Keratinocyte (primary cell): ENCODE results near the gene AKT1. TPM values are rescaled to one million over a fixed set of nuclear protein-coding genes. Genes with fewer than 3 reads are reported as not detected.

Experiments
- DNase-seq: peaks from one replicate; pipeline ENCODE4 v3.0.0-alpha.2; 2011; ENCODE audit warnings: low read depth, missing footprints, low spot score
- FAIRE-seq: peaks from 2 replicates; lab custom pipeline; 2011; peaks lifted over from hg19 to GRCh38; lab: Jason Lieb, UNC
- H2AFZ ChIP-seq: 2 replicates; pipeline ENCODE4 v1.6.0; 2012; ENCODE audit warnings: low read length, control low read depth, inconsistent platforms; ENCODE audit not compliant: control insufficient read depth
- H3K27ac ChIP-seq: 2 replicates; pipeline ENCODE4 v1.5.1; 2011; ENCODE audit warnings: low read length; ENCODE audit not compliant: control insufficient read depth, insufficient read depth
- H3K27me3 ChIP-seq: 3 replicates; pipeline ENCODE4 v1.6.0; 2011; ENCODE audit warnings: low read length; ENCODE audit not compliant: control insufficient read depth, insufficient read depth; ENCODE audit errors: extremely low read depth
- H3K36me3 ChIP-seq, 2 experiments: 2 replicates in 1 of 2; 3 replicates in 1 of 2; pipeline ENCODE4 v1.5.1; 2011; ENCODE audit warnings: low read length in 2 of 2, mild to moderate bottlenecking in 1 of 2; ENCODE audit not compliant: control insufficient read depth in 2 of 2, insufficient read depth in 2 of 2; ENCODE audit errors: extremely low read depth in 1 of 2
- H3K4me1 ChIP-seq: 3 replicates; pipeline ENCODE4 v1.5.1; 2011; ENCODE audit warnings: low read length; ENCODE audit not compliant: control insufficient read depth, insufficient read depth; ENCODE audit errors: extremely low read depth
- H3K4me2 ChIP-seq: 3 replicates; pipeline ENCODE4 v1.6.0; 2011; ENCODE audit warnings: low read depth, low read length; ENCODE audit not compliant: control insufficient read depth, insufficient read depth; ENCODE audit errors: extremely low read depth
- H3K4me3 ChIP-seq, 3 experiments: fragments of 200-600 bp in 1 of 3; sonication (generic) in 1 of 3; 2 replicates in 2 of 3; 3 replicates in 1 of 3; pipeline ENCODE4 v1.5.1; 2011 to 2016; ENCODE audit warnings: low read length in 3 of 3, mild to moderate bottlenecking in 3 of 3, control low read depth in 2 of 3, inconsistent platforms in 1 of 3, low read depth in 1 of 3, mixed read lengths in 1 of 3, mixed run types in 1 of 3, moderate library complexity in 1 of 3; ENCODE audit not compliant: control insufficient read depth in 2 of 3, insufficient read depth in 2 of 3; ENCODE audit errors: extremely low read depth in 1 of 3
- H3K79me2 ChIP-seq: 2 replicates; pipeline ENCODE4 v1.6.0; 2012; ENCODE audit warnings: low read length; ENCODE audit not compliant: control insufficient read depth, insufficient read depth
- H3K9ac ChIP-seq: 3 replicates; pipeline ENCODE4 v1.6.0; 2011; ENCODE audit warnings: low read length; ENCODE audit not compliant: control insufficient read depth, insufficient read depth; ENCODE audit errors: extremely low read depth
- H3K9me1 ChIP-seq: 3 replicates; pipeline ENCODE4 v1.6.0; 2011; ENCODE audit warnings: low read length; ENCODE audit not compliant: control insufficient read depth, insufficient read depth; ENCODE audit errors: extremely low read depth
- H3K9me3 ChIP-seq: 2 replicates; pipeline ENCODE4 v1.5.1; 2012; ENCODE audit warnings: low read depth, low read length; ENCODE audit not compliant: control insufficient read depth
- H4K20me1 ChIP-seq: 3 replicates; pipeline ENCODE4 v1.6.0; 2011; ENCODE audit warnings: low read length; ENCODE audit not compliant: control insufficient read depth, insufficient read depth; ENCODE audit errors: extremely low read depth
- CTCF ChIP-seq, 3 experiments: IDR thresholded peaks in 1 of 3; conservative IDR thresholded peaks in 1 of 3; optimal IDR thresholded peaks in 1 of 3; 2 replicates in 2 of 3; 3 replicates in 1 of 3; pipeline versions ENCODE3 to v1.5.1; 2011; ENCODE audit warnings: low read length in 3 of 3, mild to moderate bottlenecking in 3 of 3, moderate library complexity in 2 of 3, control low read depth in 1 of 3, inconsistent platforms in 1 of 3; ENCODE audit not compliant: insufficient read depth in 2 of 3; ENCODE audit errors: extremely low read depth in 1 of 3
- EZH2 ChIP-seq: IDR thresholded peaks from one replicate; pipeline ENCODE4 v1.6.1; 2012; ENCODE audit warnings: inconsistent platforms, mild to moderate bottlenecking, low read length, moderate library complexity
- dilution Hi-C: fragments of 300-500 bp; cut with MboI; formaldehyde crosslinking; loops from one replicate; pipeline ENCODE4 v1.7.0; 2020; ENCODE audit warnings: low sequenced_read_pairs; ENCODE audit not compliant: extremely low pct_ligation_motif_present
- polyA plus RNA-seq, 5 experiments: library from polyadenylated mRNA; depleted of rRNA in 3 of 5; stranded (reverse) in 3 of 5; stranded (forward) in 1 of 5; unstranded in 1 of 5; fragments of >200 nt; gene quantifications; 1 replicate in 1 of 5; 2 replicates in 3 of 5; 3 replicates in 1 of 5; pipeline versions ENCODE4 v1.2.1 to v1.2.3, GENCODE V29; 2011 to 2012; ENCODE audit warnings: missing spikeins in 2 of 5, low read depth in 1 of 5, low replicate concordance in 1 of 5

The AKT1 gene
- polyA plus RNA-seq, 1 donor (not counting 4 experiments of a cell fraction or from before 2014, with no cell fraction given) = 82.3 TPM

GRCh38 chr14:104791425-104791824 is 4.1 kb downstream of the AKT1 start:
- Histone ChIP-seq H3K4me1 (peaks cover 20% of the 10 kb centered on the region), H3K9me3 (no peaks in the 10 kb centered on the region), H3K27ac (no peak overlapping the region), H3K27me3 (no peaks in the 10 kb centered on the region), H3K9me1 (peaks cover 10% of the 10 kb centered on the region), H3K4me2 (no peak overlapping the region), H3K36me3 (peaks cover 16 to 19% of the 10 kb centered on the region in 2 experiments), H3K9ac (no peak overlapping the region), H4K20me1 (peaks cover 25% of the 10 kb centered on the region), H2AFZ (no peak overlapping the region), H3K4me3 (no peak overlapping the region), H3K79me2 (peaks cover 81% of the 10 kb centered on the region)
- dilution Hi-C loops = no loop called here
- DNase-seq = no peak
- no peak for TF ChIP-seq CTCF (optimal IDR thresholded peaks at IDR 0.05 in 1 of 3, IDR thresholded peaks at IDR 0.05 in 1 of 3, conservative IDR thresholded peaks at IDR 0.05 in 1 of 3; ENCODE audit: extremely low read depth in 1 of 3, insufficient read depth in 2 of 3, low read length in 3 of 3)
- no peak for TF ChIP-seq EZH2
- FAIRE-seq = no peak

- H3K27me3 ChIP-seq = no peaks in the 10 kb centered on the region
- peaks cover 18% of the 10 kb centered on the region for H3K4me1 ChIP-seq
- no peak overlapping the region for H3K27ac ChIP-seq
- peaks cover 25% of the 10 kb centered on the region for H4K20me1 ChIP-seq
- FAIRE-seq = no peak
- H3K9me1 ChIP-seq = peaks cover 10% of the 10 kb centered on the region
- H3K79me2 ChIP-seq = peaks cover 89% of the 10 kb centered on the region
- H2AFZ ChIP-seq = no peak overlapping the region
- TF ChIP-seq EZH2 (no peak), CTCF (optimal IDR thresholded peaks at IDR 0.05 in 1 of 3, IDR thresholded peaks at IDR 0.05 in 1 of 3, conservative IDR thresholded peaks at IDR 0.05 in 1 of 3; ENCODE audit: extremely low read depth in 1 of 3, insufficient read depth in 2 of 3, low read length in 3 of 3) (no peak)
- DNase-seq = no peak
- H3K9me3 ChIP-seq = no peaks in the 10 kb centered on the region
- no peak overlapping the region for H3K9ac ChIP-seq
- dilution Hi-C loops = no loop called here
- peaks cover 16 to 24% of the 10 kb centered on the region in 2 experiments for H3K36me3 ChIP-seq
- H3K4me2 ChIP-seq = no peak overlapping the region
- H3K4me3 ChIP-seq = no peak overlapping the region
These were observed 5.5 kb downstream of the AKT1 start for GRCh38 chr14:104789752-104790743.
